AG10803 (cell line): ENCODE data around the gene CALML5.

Experiments
- DNase-seq: peaks from one replicate; pipeline ENCODE4 v3.0.0; 2010; ENCODE audit warnings: low read depth
- H3K4me3 ChIP-seq: 2 replicates; pipeline ENCODE4 v1.5.1; 2011; ENCODE audit warnings: mild to moderate bottlenecking, low read length, control low read depth
- TF ChIP-seq, protein P1 (sequence below): conservative IDR thresholded peaks from 2 replicates; pipeline ENCODE4 v1.5.1; 2011; ENCODE audit warnings: mild to moderate bottlenecking, low read length, control low read depth, inconsistent platforms

The CALML5 gene, protein sequence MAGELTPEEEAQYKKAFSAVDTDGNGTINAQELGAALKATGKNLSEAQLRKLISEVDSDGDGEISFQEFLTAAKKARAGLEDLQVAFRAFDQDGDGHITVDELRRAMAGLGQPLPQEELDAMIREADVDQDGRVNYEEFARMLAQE

GRCh38 chr10:5499493-5500140 lies at the start of gene CALML5:
Gene CALML5, minus strand, starts transcription at chr10:5499570. Its CDS starts 132 bp downstream, at chr10:5499438.
- DNase-seq: no peak
- H3K4me3 ChIP-seq: no peak within 1 kb of the TSS
- TF ChIP-seq, protein P1, sequence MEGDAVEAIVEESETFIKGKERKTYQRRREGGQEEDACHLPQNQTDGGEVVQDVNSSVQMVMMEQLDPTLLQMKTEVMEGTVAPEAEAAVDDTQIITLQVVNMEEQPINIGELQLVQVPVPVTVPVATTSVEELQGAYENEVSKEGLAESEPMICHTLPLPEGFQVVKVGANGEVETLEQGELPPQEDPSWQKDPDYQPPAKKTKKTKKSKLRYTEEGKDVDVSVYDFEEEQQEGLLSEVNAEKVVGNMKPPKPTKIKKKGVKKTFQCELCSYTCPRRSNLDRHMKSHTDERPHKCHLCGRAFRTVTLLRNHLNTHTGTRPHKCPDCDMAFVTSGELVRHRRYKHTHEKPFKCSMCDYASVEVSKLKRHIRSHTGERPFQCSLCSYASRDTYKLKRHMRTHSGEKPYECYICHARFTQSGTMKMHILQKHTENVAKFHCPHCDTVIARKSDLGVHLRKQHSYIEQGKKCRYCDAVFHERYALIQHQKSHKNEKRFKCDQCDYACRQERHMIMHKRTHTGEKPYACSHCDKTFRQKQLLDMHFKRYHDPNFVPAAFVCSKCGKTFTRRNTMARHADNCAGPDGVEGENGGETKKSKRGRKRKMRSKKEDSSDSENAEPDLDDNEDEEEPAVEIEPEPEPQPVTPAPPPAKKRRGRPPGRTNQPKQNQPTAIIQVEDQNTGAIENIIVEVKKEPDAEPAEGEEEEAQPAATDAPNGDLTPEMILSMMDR: no peak

DNA sequence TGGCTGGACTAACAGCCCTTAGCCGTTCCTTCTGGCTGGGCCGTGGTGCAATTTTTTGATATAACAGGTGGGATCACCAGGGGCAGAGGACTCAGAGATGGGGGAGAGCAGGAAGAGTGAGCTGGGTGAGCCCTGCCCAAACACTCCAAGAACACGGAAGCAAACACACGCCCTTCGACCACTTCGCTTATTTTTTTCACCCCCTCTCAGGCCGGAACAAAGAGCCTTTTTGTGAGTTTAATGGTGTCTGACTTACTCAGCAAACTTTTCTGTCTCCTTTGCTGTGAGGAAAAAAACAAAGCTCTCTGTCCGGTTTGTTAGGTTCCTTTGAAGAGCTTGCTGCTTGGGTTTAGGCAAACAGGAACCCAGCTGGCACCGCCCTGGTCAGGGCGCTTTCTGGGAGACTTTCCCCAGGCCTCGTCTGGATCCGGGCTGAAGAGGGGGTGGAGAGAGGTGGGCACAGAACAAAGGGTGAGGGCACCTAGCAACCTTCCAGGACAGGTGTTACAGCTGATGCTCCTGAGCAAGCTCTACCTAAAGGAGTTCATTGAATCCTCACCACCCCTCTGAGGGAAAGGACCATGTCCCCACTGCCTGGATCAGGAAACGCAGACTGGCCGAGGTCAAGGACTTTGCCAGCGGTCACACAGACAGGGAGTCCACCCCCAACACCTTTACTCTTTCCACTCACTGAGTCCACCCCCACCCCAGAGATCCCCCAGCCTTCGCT lies 48.7 kb upstream of the CALML5 start:
- TF ChIP-seq, protein P1: no peak
- DNase-seq: no peak
- H3K4me3 ChIP-seq: peak overlapping the region; percentile 31

GRCh38 chr10:5547681-5547930 lies 48.2 kb upstream of the CALML5 start:
- H3K4me3 ChIP-seq: peak overlapping the region; percentile 31
- TF ChIP-seq, protein P1: no peak
- DNase-seq: no peak

DNA sequence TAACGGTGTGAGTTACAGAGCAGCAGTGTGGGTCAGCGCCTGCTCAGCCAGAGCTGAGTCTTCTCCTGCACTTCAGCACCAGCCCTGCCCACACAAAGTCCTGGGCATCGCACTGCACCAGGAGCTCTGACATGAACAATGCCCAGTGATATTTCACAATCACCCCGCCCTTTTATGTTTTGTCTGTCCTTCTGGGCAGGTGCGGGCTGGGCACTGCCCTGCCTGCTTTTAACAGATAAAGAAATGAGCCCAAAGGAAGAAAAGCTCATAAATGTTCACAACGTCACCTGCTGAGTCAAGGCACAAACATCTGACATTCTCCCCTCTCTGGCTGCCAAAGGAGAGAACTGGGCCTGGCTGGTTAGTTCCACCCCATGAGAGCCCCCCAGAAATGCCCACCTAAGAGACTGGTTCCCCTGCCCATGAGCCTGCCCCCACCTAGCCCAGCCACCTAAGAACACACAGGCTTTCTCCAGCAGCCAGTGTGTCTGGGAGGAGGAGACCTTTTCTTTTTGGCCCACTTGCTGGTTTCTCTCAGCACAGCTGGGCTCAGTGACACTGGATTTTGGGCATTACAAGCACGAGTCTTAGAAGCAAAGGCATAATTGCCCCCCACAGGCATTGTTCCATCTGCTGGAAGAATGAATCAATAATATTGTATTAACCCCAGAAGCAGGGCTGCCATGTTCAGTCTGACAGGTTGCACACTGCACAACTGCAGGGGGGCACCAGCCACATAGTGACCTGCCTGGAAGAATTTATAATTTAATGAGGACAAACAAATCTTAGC lies 47.7 kb upstream of the CALML5 start:
- DNase-seq: no peak
- H3K4me3 ChIP-seq: no peak overlapping the region; the same call in 1 of the 2 replicates
- TF ChIP-seq, protein P1: no peak

DNA sequence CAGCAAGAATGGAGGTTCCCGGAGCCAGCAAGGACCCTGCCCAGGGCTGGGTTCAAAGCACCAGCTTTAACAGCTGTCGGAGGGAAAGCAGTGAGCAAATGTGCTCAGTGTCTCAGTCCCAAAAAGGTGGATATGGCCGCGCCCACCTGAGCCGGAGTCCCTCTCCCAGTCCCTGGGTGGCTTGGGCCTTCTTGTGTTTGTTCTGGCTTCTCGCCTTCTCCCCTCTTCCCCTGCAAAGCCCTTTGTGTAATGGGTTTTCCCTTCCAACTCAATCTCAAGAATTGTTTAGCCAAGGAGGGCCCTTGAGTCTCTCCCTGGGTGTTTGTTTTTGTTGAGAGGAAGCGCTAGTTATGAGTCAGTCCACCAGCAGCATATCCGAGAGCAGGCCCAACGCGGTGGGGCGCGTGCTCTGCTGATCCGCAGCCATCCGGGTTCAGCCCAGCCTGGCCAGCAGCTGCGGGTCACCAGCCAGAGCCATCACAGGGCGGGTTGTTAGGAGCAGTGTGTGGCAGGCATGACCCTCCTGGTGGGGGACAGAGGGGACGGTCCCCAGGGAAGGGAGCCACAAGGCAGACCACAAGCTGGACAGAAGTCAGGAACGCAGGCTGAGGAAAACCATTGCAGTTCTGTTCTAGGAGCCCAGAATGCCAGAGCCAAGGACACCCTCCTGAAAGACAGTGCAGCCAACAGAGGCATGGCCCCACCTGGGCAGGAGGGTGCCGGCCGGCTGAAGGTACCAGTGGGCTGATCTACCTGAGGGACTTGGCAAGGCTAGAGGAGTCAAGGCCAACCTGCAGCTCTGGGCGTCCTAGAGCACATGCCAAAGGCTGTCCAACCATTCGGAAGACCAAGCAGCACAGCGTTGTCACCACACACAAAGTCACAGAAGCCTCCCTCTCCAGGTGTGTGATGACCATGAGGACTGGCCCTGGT lies 46.7 kb upstream of the CALML5 start:
- no peak for DNase-seq
- TF ChIP-seq, protein P1: no peak
- no peak overlapping the region for H3K4me3 ChIP-seq

GRCh38 chr10:5545426-5545777 lies 46.0 kb upstream of the CALML5 start:
- TF ChIP-seq, protein P1: no peak
- DNase-seq: no peak
- H3K4me3 ChIP-seq: no peak overlapping the region
